HEK293 (cell line): ENCODE data around the gene KCTD2.

Experiments used
- CTCF ChIA-PET: fragments of 350-600 bp; formaldehyde crosslinking; extraction: SDS; loops from one replicate; lab custom pipeline; 2021; ENCODE audit warnings: antibody characterized with exemption; lab: Yijun Ruan, JAX
- POLR2A ChIA-PET: fragments of 300-600 bp; formaldehyde crosslinking; extraction: SDS; loops from one replicate; lab custom pipeline; 2020; ENCODE audit warnings: antibody characterized with exemption, inconsistent platforms; lab: Yijun Ruan, JAX
- H3K27ac ChIP-seq: fragments of 200-500 bp; sonication (Bioruptor generic); 2 replicates; pipeline ENCODE4 v1.5.1; 2014; ENCODE audit warnings: low read depth, low read length, control low read depth, inconsistent platforms; ENCODE audit errors: extremely low read depth
- H3K36me3 ChIP-seq, 2 experiments: fragments of 200-500 bp in 1 of 2; sonication (Bioruptor generic) in 1 of 2; 1 replicate in 1 of 2; 2 replicates in 1 of 2; pipeline ENCODE4 v1.5.1; 2014 to 2017; ENCODE audit warnings: inconsistent platforms in 2 of 2, low read length in 2 of 2; ENCODE audit not compliant: control insufficient read depth in 2 of 2, insufficient read depth in 1 of 2
- H3K4me1 ChIP-seq: fragments of 200-500 bp; sonication (Bioruptor generic); 2 replicates; pipeline ENCODE4 v1.5.1; 2014; ENCODE audit warnings: mild to moderate bottlenecking, low read length, inconsistent platforms; ENCODE audit not compliant: control insufficient read depth, insufficient read depth
- H3K4me3 ChIP-seq: 2 replicates; pipeline ENCODE4 v1.5.1; 2011; ENCODE audit warnings: low read depth, mild to moderate bottlenecking, control low read depth, low read length, moderate library complexity
- H3K9me3 ChIP-seq: fragments of 200-500 bp; sonication (Bioruptor generic); 2 replicates; pipeline ENCODE4 v1.5.1; 2014; ENCODE audit warnings: low read depth, low read length, inconsistent platforms; ENCODE audit not compliant: control insufficient read depth, insufficient read depth
- IKZF3 ChIP-seq: fragments of 450-650 bp; IDR thresholded peaks from 2 replicates; pipeline ENCODE4 v1.5.0; 2018; ENCODE audit warnings: missing biosample characterization, mild to moderate bottlenecking, missing genetic modification characterization, moderate library complexity
- KLF9 ChIP-seq: fragments of 450-650 bp; formaldehyde crosslinking; IDR thresholded peaks from 2 replicates; pipeline ENCODE4 v1.5.1; 2016; ENCODE audit warnings: missing biosample characterization, missing genetic modification characterization, low read depth
- PRDM4 ChIP-seq: fragments of 450-650 bp; formaldehyde crosslinking; IDR thresholded peaks from 2 replicates; pipeline ENCODE4 v1.5.1; 2017; ENCODE audit warnings: missing biosample characterization, missing genetic modification characterization
- REST ChIP-seq: fragments of 450-650 bp; formaldehyde crosslinking; IDR thresholded peaks from 2 replicates; pipeline ENCODE4 v1.5.1; 2016; ENCODE audit warnings: missing biosample characterization, missing genetic modification characterization
- SCRT1 ChIP-seq: fragments of 450-650 bp; formaldehyde crosslinking; IDR thresholded peaks from 2 replicates; pipeline ENCODE4 v1.5.1; 2016; ENCODE audit warnings: missing biosample characterization, missing genetic modification characterization, borderline replicate concordance
- SCRT2 ChIP-seq: fragments of 450-650 bp; formaldehyde crosslinking; IDR thresholded peaks from 2 replicates; pipeline ENCODE4 v1.5.1; 2016; ENCODE audit warnings: missing biosample characterization, missing genetic modification characterization
- YY1 ChIP-seq: fragments of 450-650 bp; formaldehyde crosslinking; IDR thresholded peaks from 2 replicates; pipeline ENCODE4 v1.5.1; 2018; ENCODE audit warnings: missing biosample characterization, missing genetic modification characterization
- ZNF157 ChIP-seq: fragments of 450-650 bp; formaldehyde crosslinking; IDR thresholded peaks from 2 replicates; pipeline ENCODE4 v1.5.1; 2016; ENCODE audit warnings: missing biosample characterization, missing genetic modification characterization
- ZNF18 ChIP-seq: fragments of 450-650 bp; formaldehyde crosslinking; IDR thresholded peaks from 2 replicates; pipeline ENCODE4 v1.5.1; 2016; ENCODE audit warnings: missing biosample characterization, missing genetic modification characterization
- ZNF341 ChIP-seq: fragments of 450-650 bp; formaldehyde crosslinking; IDR thresholded peaks from 2 replicates; pipeline ENCODE4; 2016; ENCODE audit warnings: low read depth, missing biosample characterization, missing genetic modification characterization
- ZNF416 ChIP-seq: fragments of 450-650 bp; formaldehyde crosslinking; IDR thresholded peaks from 2 replicates; pipeline ENCODE4 v1.5.1; 2016; ENCODE audit warnings: missing biosample characterization, missing genetic modification characterization
- ZNF426 ChIP-seq: fragments of 450-650 bp; formaldehyde crosslinking; IDR thresholded peaks from 2 replicates; pipeline ENCODE4 v1.5.1; 2017; ENCODE audit warnings: missing biosample characterization, missing genetic modification characterization, mild to moderate bottlenecking, inconsistent platforms, moderate library complexity
- ZNF48 ChIP-seq: fragments of 450-650 bp; formaldehyde crosslinking; IDR thresholded peaks from 2 replicates; pipeline ENCODE4 v1.5.1; 2016; ENCODE audit warnings: missing biosample characterization, missing genetic modification characterization
- ZNF560 ChIP-seq: fragments of 450-650 bp; formaldehyde crosslinking; IDR thresholded peaks from 2 replicates; pipeline ENCODE4 v1.5.1; 2017; ENCODE audit warnings: missing biosample characterization, missing genetic modification characterization, borderline replicate concordance
- ZNF660 ChIP-seq: fragments of 450-650 bp; IDR thresholded peaks from 2 replicates; pipeline ENCODE4 v1.5.1; 2018; ENCODE audit warnings: missing biosample characterization, mild to moderate bottlenecking, missing genetic modification characterization
- ZNF776 ChIP-seq: fragments of 450-650 bp; formaldehyde crosslinking; IDR thresholded peaks from 2 replicates; pipeline ENCODE4 v1.5.0; 2017; ENCODE audit warnings: missing biosample characterization, missing genetic modification characterization, borderline replicate concordance
- ZNF792 ChIP-seq: fragments of 450-650 bp; formaldehyde crosslinking; IDR thresholded peaks from 2 replicates; pipeline ENCODE4 v1.5.1; 2016; ENCODE audit warnings: missing biosample characterization, missing genetic modification characterization

KCTD2 gene

GRCh38 chr17:75102385-75102821 is 55.4 kb downstream of the KCTD2 start (continued):
- peak; percentile 78 for TF ChIP-seq ZNF18 (tag by site-specific recombination)
- TF ChIP-seq ZNF157 (tag by site-specific recombination): no peak
- no peak for TF ChIP-seq ZNF560 (tag by site-specific recombination)
- TF ChIP-seq ZNF416 (tag by site-specific recombination): no peak
- no peak for TF ChIP-seq ZNF660
- TF ChIP-seq IKZF3 (tag by site-specific recombination): no peak
- no peak for TF ChIP-seq ZNF792 (tag by site-specific recombination)

- no peak overlapping the region for H3K4me3 ChIP-seq
- H3K36me3 ChIP-seq: peaks cover 0 to 12% of the 10 kb centered on the region in 2 experiments; a peak in 1 of 3 replicates
- POLR2A ChIA-PET: interaction anchor here (0.5 to 1.8 kb wide), 6 partner anchors 10 to 703 kb away, joined by 3 to 5 read pairs (median 3); partner anchors contain the start of gene SLC16A5
- TF ChIP-seq ZNF48 (tag by site-specific recombination) (no peak), ZNF341 (tag by site-specific recombination) (no peak), SCRT1 (tag by site-specific recombination) (peak; percentile 62; the same call in 1 of the 2 replicates), ZNF776 (tag by site-specific recombination) (no peak), KLF9 (tag by site-specific recombination) (no peak), PRDM4 (peak; percentile 87), SCRT2 (tag by site-specific recombination) (peak; percentile 85)
- peaks cover 10% of the 10 kb centered on the region for H3K4me1 ChIP-seq
- no peaks in the 10 kb centered on the region for H3K9me3 ChIP-seq
- CTCF ChIA-PET: interaction anchor here (0.6 to 5.9 kb wide), 15 partner anchors 8 to 143 kb away, joined by 3 to 61 read pairs (median 6); no protein-coding TSS in a partner anchor
- no peak overlapping the region; the same call in 1 of the 2 replicates for H3K27ac ChIP-seq
Measured at GRCh38 chr17:75103601-75104554, 56.9 kb downstream of the KCTD2 start.

- POLR2A ChIA-PET: interaction anchor here (0.6 to 1.8 kb wide), 15 partner anchors 9 to 232 kb away, joined by 3 to 19 read pairs (median 5); partner anchors contain the start of genes CDR2L, FDXR, GGA3 and JPT1
- peaks cover 15% of the 10 kb centered on the region for H3K4me1 ChIP-seq
- CTCF ChIA-PET: interaction anchor here (0.5 to 5.9 kb wide), 44 partner anchors 9 to 468 kb away, joined by 3 to 61 read pairs (median 5); partner anchors contain the start of genes NT5C and NUP85
- peak overlapping the region; percentile 82 for H3K27ac ChIP-seq
- no peaks in the 10 kb centered on the region for H3K9me3 ChIP-seq
- H3K36me3 ChIP-seq: peaks cover 0 to 3% of the 10 kb centered on the region in 2 experiments; a peak in 1 of 3 replicates
- no peak overlapping the region for H3K4me3 ChIP-seq
- TF ChIP-seq YY1 (tag by site-specific recombination) (no peak), ZNF426 (tag by site-specific recombination) (no peak), REST (tag by site-specific recombination) (no peak)
Measured at GRCh38 chr17:75105126-75106080, 58.4 kb downstream of the KCTD2 start.
